Endothelial cell of umbilical vein (primary cell): ENCODE results near the gene PDE8B.

Experiments used
- EZH2 ChIP-seq: IDR thresholded peaks from 2 replicates; pipeline ENCODE4 v1.6.1; 2012; ENCODE audit warnings: borderline replicate concordance, low read depth, mild to moderate bottlenecking, moderate library complexity, low read length, inconsistent platforms; ENCODE audit not compliant: severe bottlenecking
- FOS ChIP-seq: IDR thresholded peaks from 2 replicates; pipeline ENCODE4 v1.6.1; 2011; ENCODE audit warnings: mild to moderate bottlenecking, low read length, moderate library complexity, borderline replicate concordance; ENCODE audit not compliant: insufficient read depth
- GATA2 ChIP-seq: IDR thresholded peaks from 2 replicates; pipeline ENCODE4 v1.7.0; 2011; ENCODE audit warnings: low read depth, mild to moderate bottlenecking, moderate library complexity, mixed read lengths, low read length; ENCODE audit not compliant: insufficient read length, insufficient read depth
- JUN ChIP-seq: IDR thresholded peaks from 2 replicates; pipeline ENCODE4 v1.6.1; 2011; ENCODE audit warnings: borderline replicate concordance, low read depth; ENCODE audit not compliant: insufficient read length, insufficient read depth
- MYC ChIP-seq: IDR thresholded peaks from one replicate; pipeline ENCODE4 v1.6.1; 2011; ENCODE audit warnings: mild to moderate bottlenecking, low read depth, low read length
- POLR2A ChIP-seq: IDR thresholded peaks from 2 replicates; pipeline ENCODE4 v1.6.1; 2012; ENCODE audit warnings: low read depth, mild to moderate bottlenecking, control low read depth, low read length
- POLR2AphosphoS5 ChIP-seq: IDR thresholded peaks from 2 replicates; pipeline ENCODE4 v1.6.1; 2012; ENCODE audit warnings: low read depth, mild to moderate bottlenecking, control low read depth, low read length, moderate library complexity; ENCODE audit not compliant: insufficient read depth
- TF ChIP-seq, protein P1 (sequence below): IDR thresholded peaks from 2 replicates; pipeline ENCODE4 v1.6.1; 2011; ENCODE audit not compliant: insufficient read depth, insufficient read length
- TF ChIP-seq, protein P2 (sequence below), 2 donors: IDR thresholded peaks; 1 replicate in 1 of 2; 2 replicates in 1 of 2; pipeline ENCODE4 v1.5.1; 2011; ENCODE audit warnings: low read length in 2 of 2, mild to moderate bottlenecking in 2 of 2, moderate library complexity in 2 of 2, control low read depth in 1 of 2, inconsistent platforms in 1 of 2, low read depth in 1 of 2; ENCODE audit not compliant: insufficient read depth in 1 of 2; ENCODE audit errors: extremely low read depth in 1 of 2

DNA sequence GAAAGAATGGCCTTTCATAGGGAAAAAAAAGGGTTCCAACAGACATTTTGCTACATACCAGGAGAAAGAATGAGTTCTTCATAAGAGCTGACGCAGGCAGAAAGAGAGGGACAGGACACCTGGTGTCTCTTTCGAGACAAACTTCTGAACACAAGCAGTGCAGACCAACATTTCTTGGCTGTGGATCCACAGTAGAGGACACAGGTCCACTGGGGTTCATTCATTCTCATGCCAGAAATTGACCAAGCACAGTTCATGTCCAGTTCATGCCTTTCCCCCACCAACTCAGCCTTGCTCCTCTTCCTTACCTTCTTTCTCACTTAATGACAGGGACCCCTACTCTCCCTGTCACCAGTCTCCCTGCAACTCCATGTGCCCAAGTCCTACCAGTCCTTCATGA, 144.0 kb downstream of the PDE8B start:
- TF ChIP-seq, protein P1, sequence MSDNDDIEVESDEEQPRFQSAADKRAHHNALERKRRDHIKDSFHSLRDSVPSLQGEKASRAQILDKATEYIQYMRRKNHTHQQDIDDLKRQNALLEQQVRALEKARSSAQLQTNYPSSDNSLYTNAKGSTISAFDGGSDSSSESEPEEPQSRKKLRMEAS: no peak
- TF ChIP-seq, protein P2, sequence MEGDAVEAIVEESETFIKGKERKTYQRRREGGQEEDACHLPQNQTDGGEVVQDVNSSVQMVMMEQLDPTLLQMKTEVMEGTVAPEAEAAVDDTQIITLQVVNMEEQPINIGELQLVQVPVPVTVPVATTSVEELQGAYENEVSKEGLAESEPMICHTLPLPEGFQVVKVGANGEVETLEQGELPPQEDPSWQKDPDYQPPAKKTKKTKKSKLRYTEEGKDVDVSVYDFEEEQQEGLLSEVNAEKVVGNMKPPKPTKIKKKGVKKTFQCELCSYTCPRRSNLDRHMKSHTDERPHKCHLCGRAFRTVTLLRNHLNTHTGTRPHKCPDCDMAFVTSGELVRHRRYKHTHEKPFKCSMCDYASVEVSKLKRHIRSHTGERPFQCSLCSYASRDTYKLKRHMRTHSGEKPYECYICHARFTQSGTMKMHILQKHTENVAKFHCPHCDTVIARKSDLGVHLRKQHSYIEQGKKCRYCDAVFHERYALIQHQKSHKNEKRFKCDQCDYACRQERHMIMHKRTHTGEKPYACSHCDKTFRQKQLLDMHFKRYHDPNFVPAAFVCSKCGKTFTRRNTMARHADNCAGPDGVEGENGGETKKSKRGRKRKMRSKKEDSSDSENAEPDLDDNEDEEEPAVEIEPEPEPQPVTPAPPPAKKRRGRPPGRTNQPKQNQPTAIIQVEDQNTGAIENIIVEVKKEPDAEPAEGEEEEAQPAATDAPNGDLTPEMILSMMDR (IDR thresholded peaks at IDR 0.05; ENCODE audit: extremely low read depth in 1 of 2, insufficient read depth in 1 of 2, low read depth in 1 of 2, low read length in 2 of 2): no peak
- no peak for TF ChIP-seq POLR2A
- TF ChIP-seq POLR2AphosphoS5: no peak
- no peak for TF ChIP-seq EZH2
- TF ChIP-seq MYC: no peak
- TF ChIP-seq JUN: no peak
- TF ChIP-seq FOS: no peak
- no peak for TF ChIP-seq GATA2
